T47D (cell line): ENCODE data around the gene YPEL5.
A peak's percentile ranks its signal among the peaks of the same experiment; 100 is the strongest.

Experiments used
- DNase-seq, 2 experiments: peaks; one replicate each; pipeline versions ENCODE4 v3.0.0 to v3.0.0-alpha.2; 2011 to 2012; ENCODE audit warnings: low read depth in 1 of 2, low spot score in 1 of 2
- JUND ChIP-seq: IDR thresholded peaks from 2 replicates; pipeline ENCODE4 v1.6.1; 2012; ENCODE audit warnings: low read depth
- in situ Hi-C: cut with HindIII; loops from 2 replicates; pipeline ENCODE4 v1.10.0; 2016; ENCODE audit warnings: low sequenced_read_pairs, low pct_unique_long_range_greater_than_20kb

YPEL5 gene

GRCh38 chr2:30205456-30205855 is 58.6 kb downstream of the YPEL5 start:
- TF ChIP-seq JUND = no peak
- in situ Hi-C loops = no loop called here
- DNase-seq = no peak

- no peak for DNase-seq
- TF ChIP-seq JUND = no peak
- in situ Hi-C loops = no loop called here
Observed at GRCh38 chr2:30206461-30207430, 59.9 kb downstream of the YPEL5 start.

DNA sequence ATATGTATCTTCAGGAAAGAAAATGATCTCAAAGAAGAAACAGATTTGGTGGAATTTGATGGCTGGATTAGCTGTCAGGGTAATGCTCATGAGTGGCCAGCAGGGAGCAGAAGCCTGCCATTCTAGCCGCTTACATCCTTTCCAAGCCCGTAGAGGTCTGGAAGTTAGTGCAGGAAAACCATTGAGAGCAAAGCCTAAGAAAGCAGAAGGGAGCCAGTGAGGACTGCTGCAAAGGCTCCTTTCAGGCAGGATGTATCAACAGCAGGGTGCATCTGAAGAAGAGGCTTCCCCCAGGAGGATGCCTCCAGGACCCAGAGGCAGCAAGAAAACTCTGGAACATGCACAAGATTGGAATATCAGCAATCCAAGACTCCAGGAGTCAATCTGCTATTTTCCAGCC is 61.6 kb downstream of the YPEL5 start:
- in situ Hi-C loops = no loop called here
- DNase-seq = peak in 1 of 2 experiments; percentile 68
- no peak for TF ChIP-seq JUND

DNA sequence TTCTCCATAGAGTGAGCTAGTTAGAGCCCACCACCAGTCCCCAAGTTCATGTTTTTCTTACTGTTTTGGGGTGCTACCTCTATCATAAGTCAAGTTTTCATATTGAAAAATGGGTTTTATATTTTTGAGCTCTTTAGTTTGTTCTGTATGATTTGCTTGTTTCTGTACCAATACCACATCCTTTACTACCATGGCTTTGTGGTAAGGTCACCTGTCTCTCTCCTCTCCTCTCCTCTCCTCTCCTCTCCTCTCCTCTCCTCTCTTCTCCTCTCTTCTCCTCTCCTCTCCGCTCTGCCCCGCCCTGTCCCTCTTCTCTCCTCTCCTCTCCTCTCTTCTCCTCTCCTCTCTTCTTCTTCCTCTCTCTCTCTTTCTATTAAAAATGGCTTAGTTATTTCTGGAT is 62.4 kb downstream of the YPEL5 start:
- in situ Hi-C loops = no loop called here
- DNase-seq = no peak
- TF ChIP-seq JUND = no peak
